Loucy (cell line): ENCODE measurements around the gene KRT2.

Source experiments
- H2AFZ ChIP-seq: fragments of 200-600 bp; sonication (generic); 2 replicates; pipeline ENCODE4 v1.6.0; 2016; ENCODE audit warnings: antibody characterized with exemption, mild to moderate bottlenecking, low read length, moderate library complexity
- H3F3A ChIP-seq: fragments of 200-600 bp; 2 replicates; pipeline ENCODE4 v1.6.0; 2016; ENCODE audit warnings: antibody characterized with exemption, low read depth, mild to moderate bottlenecking
- H3K27me3 ChIP-seq: fragments of 200-600 bp; sonication (generic); 2 replicates; pipeline ENCODE4 v1.6.1; 2014; ENCODE audit warnings: low read length, mild to moderate bottlenecking; ENCODE audit not compliant: insufficient read depth, poor library complexity, severe bottlenecking
- H3K36me3 ChIP-seq: fragments of 200-600 bp; sonication (generic); 2 replicates; pipeline ENCODE4 v1.6.1; 2016; ENCODE audit warnings: low read length; ENCODE audit not compliant: insufficient read depth
- H3K4me1 ChIP-seq: fragments of 200-600 bp; sonication (generic); 2 replicates; pipeline ENCODE4 v1.5.1; 2014; ENCODE audit warnings: low read length, mild to moderate bottlenecking; ENCODE audit not compliant: insufficient read depth, poor library complexity, severe bottlenecking
- H3K4me2 ChIP-seq: fragments of 200-600 bp; sonication (generic); 2 replicates; pipeline ENCODE4 v1.6.0; 2014; ENCODE audit warnings: antibody characterized with exemption, low read length, low read depth, mild to moderate bottlenecking; ENCODE audit not compliant: poor library complexity, severe bottlenecking
- H3K4me3 ChIP-seq: fragments of 200-600 bp; sonication (generic); 2 replicates; pipeline ENCODE4 v1.5.1; 2014; ENCODE audit warnings: low read length, mild to moderate bottlenecking, mixed read lengths; ENCODE audit not compliant: poor library complexity, severe bottlenecking
- H3K79me2 ChIP-seq: fragments of 200-600 bp; sonication (generic); 2 replicates; pipeline ENCODE4 v1.6.1; 2014; ENCODE audit warnings: low read length; ENCODE audit not compliant: insufficient read depth
- H3K9ac ChIP-seq: fragments of 200-600 bp; sonication (generic); 2 replicates; pipeline ENCODE4 v1.6.0; 2014; ENCODE audit warnings: mild to moderate bottlenecking, low read depth, low read length, moderate library complexity; ENCODE audit not compliant: poor library complexity, severe bottlenecking
- H3K9me2 ChIP-seq: fragments of 200-600 bp; sonication (generic); replicated peaks from 2 replicates; pipeline ENCODE4 v1.6.1; 2016; ENCODE audit warnings: low read depth, low read length, mixed read lengths
- H3K9me3 ChIP-seq: fragments of 200-600 bp; sonication (generic); 2 replicates; pipeline ENCODE4 v1.6.1; 2014; ENCODE audit warnings: mild to moderate bottlenecking, antibody characterized with exemption, low read length, low read depth; ENCODE audit not compliant: insufficient read depth
- H4K20me1 ChIP-seq: fragments of 200-600 bp; sonication (generic); 2 replicates; pipeline ENCODE4 v1.6.0; 2014; ENCODE audit warnings: antibody characterized with exemption, low read length, mild to moderate bottlenecking; ENCODE audit not compliant: insufficient read depth, poor library complexity, severe bottlenecking
- CTCF ChIP-seq: fragments of 200-600 bp; sonication (generic); conservative IDR thresholded peaks from 2 replicates; pipeline ENCODE4 v1.5.1; 2014; ENCODE audit warnings: mild to moderate bottlenecking, antibody characterized with exemption, low read length
- EZH2phosphoT487 ChIP-seq: fragments of 200-600 bp; IDR thresholded peaks from 2 replicates; pipeline ENCODE4 v1.6.1; 2018; ENCODE audit warnings: antibody characterized with exemption, mild to moderate bottlenecking, moderate library complexity, borderline replicate concordance

Gene KRT2

DNA sequence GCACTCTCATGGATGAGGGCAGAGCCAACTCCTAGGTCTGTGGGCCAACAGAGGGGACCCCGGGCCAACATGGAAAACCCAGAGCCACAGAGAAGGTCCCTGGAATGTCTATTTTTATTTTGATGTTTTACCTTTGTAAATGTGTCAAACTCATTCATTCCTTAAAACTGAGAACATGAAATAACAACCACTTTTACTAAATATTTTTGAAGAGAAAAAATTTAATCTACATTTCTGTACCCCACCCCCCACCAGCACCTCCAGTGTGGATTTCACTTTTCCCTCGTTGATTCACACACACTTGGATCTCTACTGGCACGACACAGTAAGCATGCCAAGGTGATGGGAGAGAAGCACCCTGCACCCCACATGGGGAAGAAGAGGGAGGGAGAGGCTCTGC, 44.6 kb upstream of the KRT2 start:
- H3F3A ChIP-seq = no peaks in the 10 kb centered on the region
- H4K20me1 ChIP-seq = no peaks in the 10 kb centered on the region
- no peak overlapping the region for H2AFZ ChIP-seq
- H3K4me2 ChIP-seq = no peak overlapping the region
- no peaks in the 10 kb centered on the region for H3K27me3 ChIP-seq
- TF ChIP-seq CTCF (no peak), EZH2phosphoT487 (no peak)
- no peak overlapping the region for H3K4me3 ChIP-seq
- H3K9me3 ChIP-seq = no peaks in the 10 kb centered on the region
- no peaks in the 10 kb centered on the region for H3K9me2 ChIP-seq
- H3K36me3 ChIP-seq = no peaks in the 10 kb centered on the region
- H3K9ac ChIP-seq = no peak overlapping the region
- no peaks in the 10 kb centered on the region for H3K79me2 ChIP-seq
- H3K4me1 ChIP-seq = no peaks in the 10 kb centered on the region

GRCh38 chr12:52695039-52695438, 43.0 kb upstream of the KRT2 start:
- H3K27me3 ChIP-seq = no peaks in the 10 kb centered on the region
- no peaks in the 10 kb centered on the region for H3K79me2 ChIP-seq
- H3K4me2 ChIP-seq = no peak overlapping the region
- H3K4me1 ChIP-seq = peaks cover 2% of the 10 kb centered on the region
- H3K4me3 ChIP-seq = no peak overlapping the region
- H3F3A ChIP-seq = no peaks in the 10 kb centered on the region
- no peak for TF ChIP-seq EZH2phosphoT487
- no peak for TF ChIP-seq CTCF
- H3K9me3 ChIP-seq = no peaks in the 10 kb centered on the region
- no peaks in the 10 kb centered on the region for H3K9me2 ChIP-seq
- no peaks in the 10 kb centered on the region for H3K36me3 ChIP-seq
- no peaks in the 10 kb centered on the region for H4K20me1 ChIP-seq
- no peak overlapping the region for H2AFZ ChIP-seq
- no peak overlapping the region for H3K9ac ChIP-seq

DNA sequence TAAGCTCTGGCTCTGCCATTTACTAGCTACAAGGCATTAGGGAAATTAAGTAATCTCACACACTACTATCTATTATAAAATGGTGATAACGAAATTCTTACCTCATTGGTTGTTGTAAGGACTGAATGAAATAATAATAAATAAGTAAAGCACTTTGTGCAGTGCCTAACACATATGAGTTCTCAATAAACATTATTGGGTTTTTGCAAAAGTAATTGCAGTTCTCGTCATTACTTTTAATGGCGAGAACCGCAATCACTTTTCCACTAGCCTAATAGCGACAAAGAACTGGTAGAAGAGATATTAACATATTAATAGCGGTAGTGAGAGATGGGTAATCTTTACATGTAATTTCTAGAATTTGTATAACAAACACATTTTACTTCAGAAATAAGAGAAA, 42.1 kb upstream of the KRT2 start:
- Histone ChIP-seq H3K9me2 (no peaks in the 10 kb centered on the region), H2AFZ (no peak overlapping the region), H3K79me2 (no peaks in the 10 kb centered on the region), H3K36me3 (no peaks in the 10 kb centered on the region), H3K4me3 (no peak overlapping the region), H3K9ac (no peak overlapping the region), H3F3A (no peaks in the 10 kb centered on the region), H3K27me3 (no peaks in the 10 kb centered on the region), H3K4me2 (no peak overlapping the region), H4K20me1 (no peaks in the 10 kb centered on the region), H3K9me3 (no peaks in the 10 kb centered on the region), H3K4me1 (peaks cover 4% of the 10 kb centered on the region)
- TF ChIP-seq CTCF (no peak), EZH2phosphoT487 (no peak)
